AG09309 (cell line): ENCODE data around the gene NUFIP1.
"Not testable (repeated sequence)": the region's sequence is repeated elsewhere in the genome, so short reads cannot be mapped to it uniquely, and the experiment has no call there.

Source experiments
- DNase-seq: peaks from one replicate; pipeline ENCODE4 v3.0.0-alpha.2; 2010; ENCODE audit warnings: low read depth
- H3K4me3 ChIP-seq: 2 replicates; pipeline ENCODE4 v1.5.1; 2011; ENCODE audit warnings: mild to moderate bottlenecking, low read depth, low read length, moderate library complexity; ENCODE audit not compliant: control insufficient read depth
- TF ChIP-seq, protein P1 (sequence below): IDR thresholded peaks from 2 replicates; pipeline ENCODE4 v1.5.1; 2011; ENCODE audit warnings: mild to moderate bottlenecking, low read depth, low read length, inconsistent platforms; ENCODE audit not compliant: insufficient read depth, control insufficient read depth; ENCODE audit errors: missing control alignments

The NUFIP1 gene

DNA sequence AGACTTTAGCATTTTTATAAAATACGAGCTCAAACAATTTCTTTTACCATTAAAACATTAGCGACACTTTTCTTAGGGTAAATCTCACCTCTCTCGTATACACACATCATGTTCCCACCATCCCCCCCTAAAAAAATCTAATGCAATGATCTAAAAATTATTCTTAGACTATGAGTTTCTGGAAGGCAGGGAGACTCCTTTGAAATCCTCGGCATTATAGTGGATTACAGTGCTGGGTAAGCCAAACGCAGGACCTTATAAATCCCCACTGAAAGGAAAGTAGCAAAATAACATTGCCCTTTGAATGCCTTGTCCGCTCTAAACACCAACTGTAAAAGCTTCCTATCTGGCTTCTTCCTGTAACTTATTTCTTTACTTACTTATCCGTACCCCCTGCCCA is 35.0 kb downstream of the NUFIP1 start:
- H3K4me3 ChIP-seq, result no peak overlapping the region
- DNase-seq, result no peak
- TF ChIP-seq, protein P1, sequence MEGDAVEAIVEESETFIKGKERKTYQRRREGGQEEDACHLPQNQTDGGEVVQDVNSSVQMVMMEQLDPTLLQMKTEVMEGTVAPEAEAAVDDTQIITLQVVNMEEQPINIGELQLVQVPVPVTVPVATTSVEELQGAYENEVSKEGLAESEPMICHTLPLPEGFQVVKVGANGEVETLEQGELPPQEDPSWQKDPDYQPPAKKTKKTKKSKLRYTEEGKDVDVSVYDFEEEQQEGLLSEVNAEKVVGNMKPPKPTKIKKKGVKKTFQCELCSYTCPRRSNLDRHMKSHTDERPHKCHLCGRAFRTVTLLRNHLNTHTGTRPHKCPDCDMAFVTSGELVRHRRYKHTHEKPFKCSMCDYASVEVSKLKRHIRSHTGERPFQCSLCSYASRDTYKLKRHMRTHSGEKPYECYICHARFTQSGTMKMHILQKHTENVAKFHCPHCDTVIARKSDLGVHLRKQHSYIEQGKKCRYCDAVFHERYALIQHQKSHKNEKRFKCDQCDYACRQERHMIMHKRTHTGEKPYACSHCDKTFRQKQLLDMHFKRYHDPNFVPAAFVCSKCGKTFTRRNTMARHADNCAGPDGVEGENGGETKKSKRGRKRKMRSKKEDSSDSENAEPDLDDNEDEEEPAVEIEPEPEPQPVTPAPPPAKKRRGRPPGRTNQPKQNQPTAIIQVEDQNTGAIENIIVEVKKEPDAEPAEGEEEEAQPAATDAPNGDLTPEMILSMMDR, result no peak

DNA sequence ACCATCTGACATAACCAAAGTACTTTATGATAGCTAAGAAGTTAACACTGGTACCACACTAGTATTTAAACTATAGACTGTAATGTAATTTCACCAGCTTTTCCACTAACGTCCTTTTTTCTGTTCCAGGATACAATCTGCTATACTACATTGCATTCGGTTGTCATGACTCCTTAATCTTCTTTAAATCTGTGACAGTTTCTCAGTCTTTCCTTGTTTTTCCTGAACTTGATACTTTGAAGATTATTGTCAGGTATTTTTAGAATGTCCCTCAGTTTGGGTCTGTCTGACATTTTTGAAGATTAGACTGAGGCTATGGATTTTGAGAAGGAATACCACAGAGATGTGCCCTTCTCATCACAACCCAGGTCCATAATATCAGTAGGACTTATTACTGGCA is 36.6 kb downstream of the NUFIP1 start:
- no peak overlapping the region for H3K4me3 ChIP-seq
- DNase-seq, result no peak
- TF ChIP-seq, protein P1, result no peak

DNA sequence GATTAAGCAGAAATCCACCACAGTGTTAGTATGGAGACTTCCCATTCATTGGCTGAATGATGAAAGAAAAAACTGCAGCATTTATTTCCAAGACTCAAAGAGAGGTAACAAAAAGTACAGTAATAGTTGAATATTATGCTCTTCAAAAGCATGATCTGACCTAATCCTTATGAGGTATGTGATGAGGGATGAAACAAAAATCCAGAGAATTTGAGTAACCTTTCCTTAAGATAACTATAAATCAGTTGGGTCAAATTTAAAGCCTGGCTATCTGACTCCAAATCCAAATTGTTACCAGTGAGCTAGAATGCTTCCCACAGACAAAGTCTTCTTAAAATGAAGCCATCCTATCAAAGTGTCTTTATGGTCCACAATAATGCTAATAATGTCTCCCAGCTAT is 38.1 kb downstream of the NUFIP1 start:
- no peak for DNase-seq
- no peak overlapping the region for H3K4me3 ChIP-seq
- TF ChIP-seq, protein P1, result no peak

DNA sequence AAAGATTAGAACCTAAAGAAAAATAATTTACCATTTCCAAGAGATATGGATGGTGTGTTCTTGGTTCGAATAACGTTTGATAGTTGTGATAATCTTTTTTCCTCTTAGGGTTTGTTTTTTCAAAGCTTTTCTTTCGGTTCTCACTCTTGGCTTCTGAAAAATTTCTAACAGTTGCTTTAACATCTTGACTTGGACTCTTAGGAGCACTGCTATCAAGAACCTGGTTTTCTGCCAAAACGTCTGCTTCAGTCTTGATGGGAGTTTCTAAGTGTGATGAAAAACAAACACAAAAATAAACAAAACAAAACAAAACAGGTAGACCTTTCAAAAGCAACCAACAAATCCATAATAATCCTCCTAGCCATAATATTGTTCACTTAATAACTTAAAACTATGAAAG is 45.9 kb downstream of the NUFIP1 start:
- DNase-seq, H3K4me3 ChIP-seq: not testable (repeated sequence)

DNA sequence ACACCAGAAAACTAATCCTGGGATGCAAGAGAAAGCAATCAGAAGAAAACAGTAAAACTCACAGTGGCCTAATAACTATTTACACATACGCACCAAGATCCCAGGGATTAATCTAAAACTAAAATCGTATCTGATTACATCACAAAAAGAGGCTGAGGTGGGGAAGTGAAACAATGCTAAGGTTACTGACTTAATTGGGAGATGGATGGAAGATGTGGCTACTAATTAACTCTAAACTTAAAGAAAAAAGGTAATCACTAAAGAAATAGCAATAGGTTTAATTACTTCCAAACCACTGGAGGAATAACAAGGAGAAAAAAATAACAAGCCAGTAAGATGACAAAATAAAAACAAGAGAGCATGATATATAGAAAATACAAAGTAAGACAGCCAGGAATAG is 50.4 kb downstream of the NUFIP1 start:
- H3K4me3 ChIP-seq, result no peak overlapping the region
- TF ChIP-seq, protein P1, result no peak
- no peak for DNase-seq

DNA sequence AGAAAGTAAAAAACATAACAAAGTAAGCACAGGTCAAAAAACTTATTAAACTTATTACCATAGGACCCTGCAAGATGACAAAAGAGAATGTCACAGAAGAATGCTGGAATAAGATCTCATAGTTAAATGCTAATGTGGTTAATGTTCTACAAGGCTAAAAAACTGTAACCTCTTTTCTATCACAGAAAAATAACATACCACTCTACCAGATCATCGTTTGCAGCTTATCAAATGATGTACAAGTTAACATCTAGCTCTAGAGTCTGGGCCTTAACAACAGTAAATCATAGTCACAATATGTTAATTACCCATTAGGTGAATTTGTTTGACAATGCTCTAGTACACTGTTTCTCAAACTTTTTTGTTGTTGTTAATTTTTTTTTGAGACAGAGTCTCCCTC is 53.0 kb downstream of the NUFIP1 start:
- DNase-seq, result no peak

DNA sequence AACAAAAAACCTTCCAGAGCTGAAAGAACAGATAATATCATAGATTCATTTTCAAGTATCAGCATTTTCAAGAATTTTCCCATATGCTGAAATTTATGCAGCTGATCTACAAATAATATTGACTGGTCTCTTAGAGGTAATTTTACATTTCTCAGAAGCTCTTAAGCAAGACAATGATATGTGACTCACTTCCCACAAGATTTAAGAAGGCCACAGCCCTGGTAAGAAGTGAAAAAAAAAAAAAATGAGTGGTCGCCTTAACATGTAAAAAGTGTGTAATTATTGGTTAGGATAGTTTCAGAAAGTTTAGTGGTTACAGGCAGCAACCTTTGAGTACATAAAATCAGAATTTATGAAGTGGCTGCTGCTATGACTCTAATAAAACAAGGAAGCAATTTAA is 54.5 kb downstream of the NUFIP1 start:
- peak; percentile 52 for DNase-seq
- no peak overlapping the region for H3K4me3 ChIP-seq
- TF ChIP-seq, protein P1, result no peak

More for the DNA sequence above, 53.0 kb downstream of the NUFIP1 start:
- TF ChIP-seq, protein P1, result no peak
- no peak overlapping the region for H3K4me3 ChIP-seq
